ENCODE measurements around the gene RND1.

DNA sequence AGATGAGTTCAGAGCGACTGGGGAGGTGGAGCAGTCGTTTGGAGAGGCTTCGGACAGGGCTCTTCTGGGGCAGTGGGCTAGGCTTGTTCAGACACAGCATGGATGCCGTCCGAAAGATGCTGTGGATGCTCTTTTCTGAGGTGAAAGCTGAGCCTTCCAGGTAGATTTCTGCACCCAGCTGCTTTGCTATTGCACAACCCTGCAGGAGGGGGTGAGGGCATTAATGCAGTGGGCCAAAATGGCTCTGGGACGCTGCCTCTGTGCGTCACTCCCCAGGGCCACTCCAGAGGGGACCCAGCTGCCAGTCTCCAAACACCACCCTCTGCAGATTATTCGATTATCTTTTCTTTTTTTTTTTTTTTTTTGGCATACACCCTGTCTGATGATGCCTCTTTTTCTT lies 7.6 kb downstream of the RND1 start:
- TF ChIP-seq BRCA1 (IDR thresholded peaks at IDR 0.05; ENCODE audit: low read depth, low read length) (no peak), HDAC2 (IDR thresholded peaks at IDR 0.05; ENCODE audit: borderline replicate concordance in 1 of 2, low read depth in 2 of 2, low read length in 2 of 2) (no peak)
